ENCODE measurements around the gene CCT6B. TPM values are rescaled to one million over a fixed set of nuclear protein-coding genes. Genes with fewer than 3 reads are reported as not detected.

CCT6B gene
- total RNA-seq, 1 experiment from 2014 or later: 0.61 TPM

DNA sequence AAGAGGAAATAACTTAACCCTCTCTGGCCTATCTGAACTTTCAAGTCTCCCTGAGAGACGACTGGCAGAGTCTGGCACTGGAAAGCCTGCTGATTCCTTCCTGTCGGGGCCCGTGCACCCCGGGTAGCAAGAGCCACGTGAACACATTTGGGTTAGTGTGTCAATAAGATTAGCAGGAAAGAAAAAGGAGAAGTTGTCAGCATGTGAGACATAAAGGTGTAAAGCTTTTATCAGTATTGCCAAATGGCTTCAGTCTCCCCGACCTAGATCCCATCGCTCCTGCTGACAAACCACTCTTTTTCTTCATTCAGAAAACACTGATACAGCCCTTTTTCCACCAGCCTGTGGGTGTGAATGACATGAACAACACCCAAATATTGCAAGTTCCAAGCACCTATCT is 74.4 kb downstream of the CCT6B start:
- DNase-seq (ENCODE audit: low spot score): no peak

DNA sequence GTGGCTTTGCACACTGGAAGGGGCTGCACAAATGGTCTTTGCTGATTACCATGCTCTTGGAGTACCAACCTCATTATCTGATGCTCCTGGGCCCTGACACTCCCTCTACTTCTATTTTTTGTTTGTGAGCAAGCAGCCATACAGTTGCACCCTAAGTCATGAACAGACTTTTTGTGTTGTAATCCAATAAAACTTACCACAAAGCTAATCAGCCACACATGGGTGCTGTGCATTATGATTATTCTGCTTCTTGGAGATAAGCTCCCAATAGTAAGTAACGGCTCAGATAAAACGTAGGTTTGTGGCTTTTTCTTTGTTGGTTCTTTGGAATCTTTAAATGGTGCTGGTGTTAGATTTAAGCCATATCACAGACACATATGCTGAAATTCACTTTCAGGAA is 76.2 kb downstream of the CCT6B start:
- DNase-seq (ENCODE audit: low spot score): no peak

DNA sequence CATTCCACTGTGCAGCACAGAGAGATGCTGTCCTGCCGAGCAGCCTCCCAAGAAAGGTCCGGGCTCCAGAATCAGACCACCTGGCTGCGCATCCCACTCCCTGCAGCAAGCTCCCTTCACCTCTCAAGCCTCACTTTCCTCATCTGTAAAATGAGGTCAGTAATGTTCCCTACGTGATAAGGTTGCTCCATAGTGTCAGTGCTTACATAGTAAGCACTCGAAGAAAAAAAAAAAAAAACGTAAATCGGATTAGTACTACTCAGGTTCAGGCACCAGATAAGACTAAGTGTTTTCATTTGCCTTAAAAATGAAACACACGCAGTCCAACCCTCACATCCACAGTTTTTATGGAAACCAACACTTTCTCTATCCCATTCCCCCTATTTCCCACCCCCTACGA is 76.7 kb downstream of the CCT6B start:
- no peak for DNase-seq (ENCODE audit: low spot score)

DNA sequence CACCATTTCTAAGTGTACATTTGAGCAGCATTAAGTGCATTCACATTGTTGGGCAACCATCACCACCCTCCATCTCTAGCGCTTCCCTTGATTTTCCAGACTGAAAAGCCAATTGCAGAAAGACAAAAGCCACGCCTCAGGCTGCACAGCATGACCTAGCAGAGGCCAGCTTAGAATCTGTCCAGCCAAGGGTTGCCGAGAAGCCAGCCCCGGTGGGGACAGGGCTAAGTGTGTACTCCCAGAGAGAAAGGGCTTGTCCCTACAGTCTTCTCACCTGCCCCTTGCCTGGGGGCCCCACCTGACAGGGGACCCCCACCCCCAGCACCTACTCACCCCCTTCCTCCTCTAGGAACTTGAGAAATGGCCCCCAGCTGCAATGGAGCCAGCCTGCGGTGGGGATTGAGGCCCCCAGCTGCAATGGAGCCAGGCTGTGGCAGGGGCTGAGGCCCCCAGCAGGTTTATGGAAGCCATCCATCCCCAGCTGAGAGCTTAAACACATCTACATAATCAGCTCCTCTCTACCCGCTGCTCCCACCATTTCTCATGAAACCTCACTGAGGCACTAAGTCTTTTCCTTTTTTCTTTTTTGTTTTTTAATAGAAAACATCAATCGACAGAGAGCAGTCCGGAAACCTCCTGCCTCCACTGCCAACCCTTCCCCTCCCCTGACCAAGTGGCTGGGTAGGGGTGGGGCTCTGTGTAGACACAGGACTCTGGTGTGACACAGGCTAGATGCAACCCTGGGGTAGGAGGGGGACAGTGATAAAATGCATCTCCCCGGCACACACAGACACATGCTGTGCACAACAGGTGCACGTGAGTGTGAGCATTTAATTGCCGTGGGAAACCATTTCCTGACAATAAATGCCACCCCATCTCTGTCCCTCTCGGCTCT is 77.9 kb downstream of the CCT6B start:
- no peak for DNase-seq (ENCODE audit: low spot score)

DNA sequence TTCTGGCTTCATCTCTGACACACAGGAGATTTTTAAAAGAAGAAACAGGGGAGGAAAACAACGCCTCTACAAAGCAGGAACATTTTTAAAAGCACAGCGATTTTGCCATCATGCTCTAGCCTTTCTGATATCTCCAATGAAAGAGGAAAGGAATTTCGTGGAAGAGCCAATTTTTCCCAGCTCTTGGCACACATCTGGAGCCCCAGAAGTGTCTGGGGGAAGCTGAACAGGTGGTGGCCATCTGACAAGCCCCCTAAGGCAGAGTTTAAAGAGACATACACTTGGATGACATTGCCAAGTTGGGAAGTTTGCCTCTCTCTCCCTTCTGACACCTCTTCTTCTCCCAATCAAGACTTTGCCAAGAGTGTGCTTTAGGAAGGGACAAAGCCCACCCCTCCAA is 82.1 kb downstream of the CCT6B start:
- DNase-seq (ENCODE audit: low spot score): no peak

Other genes starting within 250 kb of the CCT6B start
- gene ZNF830, start 80 bp upstream of the CCT6B start, total RNA-seq (2014; rRNA removed; shearing (Covaris generic)): 12.7 and 17.1 TPM in 2 replicates
- 107 and 110 TPM in 2 replicates for gene LIG3, start 19.1 kb upstream of the CCT6B start, total RNA-seq (2014; rRNA removed; shearing (Covaris generic))
- gene RFFL, start 102.2 kb upstream of the CCT6B start, total RNA-seq (2014; rRNA removed; shearing (Covaris generic)): 38.6 and 46.0 TPM in 2 replicates
- 14.9 and 19.5 TPM in 2 replicates for gene RAD51D, start 158.4 kb upstream of the CCT6B start, total RNA-seq (2014; rRNA removed; shearing (Covaris generic))
- not detected in 2 replicates for gene FNDC8, start 160.2 kb upstream of the CCT6B start, total RNA-seq (2014; rRNA removed; shearing (Covaris generic))
- gene NLE1, start 180.8 kb upstream of the CCT6B start, total RNA-seq (2014; rRNA removed; shearing (Covaris generic)): 78.8 and 97.6 TPM in 2 replicates
- not detected in 2 replicates for gene UNC45B, start 186.4 kb upstream of the CCT6B start, total RNA-seq (2014; rRNA removed; shearing (Covaris generic))
- not detected in 2 replicates for gene SLC35G3, start 232.9 kb upstream of the CCT6B start, total RNA-seq (2014; rRNA removed; shearing (Covaris generic))

All from HT-29 (cell line).